Measurements from ENCODE around the gene SPN.
"Not testable (repeated sequence)": the region's sequence is repeated elsewhere in the genome, so short reads cannot be mapped to it uniquely, and the experiment has no call there.

Gene SPN, protein sequence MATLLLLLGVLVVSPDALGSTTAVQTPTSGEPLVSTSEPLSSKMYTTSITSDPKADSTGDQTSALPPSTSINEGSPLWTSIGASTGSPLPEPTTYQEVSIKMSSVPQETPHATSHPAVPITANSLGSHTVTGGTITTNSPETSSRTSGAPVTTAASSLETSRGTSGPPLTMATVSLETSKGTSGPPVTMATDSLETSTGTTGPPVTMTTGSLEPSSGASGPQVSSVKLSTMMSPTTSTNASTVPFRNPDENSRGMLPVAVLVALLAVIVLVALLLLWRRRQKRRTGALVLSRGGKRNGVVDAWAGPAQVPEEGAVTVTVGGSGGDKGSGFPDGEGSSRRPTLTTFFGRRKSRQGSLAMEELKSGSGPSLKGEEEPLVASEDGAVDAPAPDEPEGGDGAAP

DNA sequence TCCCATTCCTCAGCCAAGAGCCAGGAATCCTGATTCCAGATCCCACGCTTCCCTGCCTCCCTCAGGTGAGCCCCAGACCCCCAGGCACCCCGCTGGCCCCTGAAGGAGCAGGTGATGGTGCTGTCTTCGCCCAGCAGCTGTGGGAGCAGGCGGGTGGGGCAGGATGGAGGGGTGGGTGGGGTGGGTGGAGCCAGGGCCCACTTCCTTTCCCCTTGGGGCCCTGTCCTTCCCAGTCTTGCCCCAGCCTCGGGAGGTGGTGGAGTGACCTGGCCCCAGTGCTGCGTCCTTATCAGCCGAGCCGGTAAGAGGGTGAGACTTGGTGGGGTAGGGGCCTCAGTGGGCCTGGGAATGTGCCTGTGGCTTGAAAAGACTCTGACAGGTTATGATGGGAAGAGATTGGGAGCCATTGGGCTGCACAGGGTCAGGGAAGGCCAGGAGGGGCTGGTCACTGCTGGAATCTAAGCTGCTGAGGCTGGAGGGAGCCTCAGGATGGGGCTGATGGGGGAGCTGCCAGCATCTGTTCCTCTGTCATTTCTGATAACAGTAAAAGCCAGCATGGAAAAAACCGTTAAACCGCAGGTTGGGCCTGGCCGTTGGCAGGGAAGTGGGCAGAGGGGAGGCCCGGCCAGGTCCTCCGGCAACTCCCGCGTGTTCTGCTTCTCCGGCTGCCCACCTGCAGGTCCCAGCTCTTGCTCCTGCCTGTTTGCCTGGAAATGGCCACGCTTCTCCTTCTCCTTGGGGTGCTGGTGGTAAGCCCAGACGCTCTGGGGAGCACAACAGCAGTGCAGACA lies at the start of gene SPN:
SPN (plus strand) TSS at position 232 of the 791 bp plus-strand sequence; CDS start at position 714, 482 bp downstream.
- peak; percentile 39 for DNase-seq

GRCh38 chr16:29613307-29614057 lies 49.6 kb upstream of the SPN start:
- DNase-seq = peak; percentile 91

DNA sequence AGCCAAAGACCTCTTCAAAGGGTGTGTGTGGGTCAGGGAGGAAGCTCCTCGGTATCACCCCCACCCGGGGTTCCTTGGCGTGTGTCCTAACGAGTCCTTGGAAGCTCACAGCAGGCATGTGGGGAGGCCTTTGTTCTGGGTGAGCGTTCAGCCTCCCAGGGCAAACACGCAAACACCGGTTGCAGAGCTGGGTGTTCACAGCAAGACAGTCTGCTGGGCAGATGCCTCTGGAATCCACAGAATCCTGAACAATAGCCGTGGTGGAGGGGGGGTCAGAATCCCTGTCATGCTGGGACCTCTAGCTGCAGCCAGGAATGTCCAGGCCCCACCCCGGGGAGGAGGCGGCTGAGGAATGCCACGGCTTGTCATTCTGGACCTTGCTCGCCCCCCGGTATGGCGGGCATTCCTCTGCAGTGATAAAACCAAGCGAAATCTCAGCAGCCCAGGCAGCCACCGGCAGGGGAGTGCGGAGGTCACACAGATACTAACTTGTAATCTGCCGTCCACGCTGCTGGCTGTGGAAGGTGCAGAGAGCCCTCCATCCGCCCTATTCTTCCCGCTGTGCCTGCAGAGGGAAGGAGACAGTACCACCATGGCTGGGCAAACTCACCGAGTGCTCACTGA lies 48.2 kb upstream of the SPN start:
- DNase-seq = not testable (repeated sequence)

DNA sequence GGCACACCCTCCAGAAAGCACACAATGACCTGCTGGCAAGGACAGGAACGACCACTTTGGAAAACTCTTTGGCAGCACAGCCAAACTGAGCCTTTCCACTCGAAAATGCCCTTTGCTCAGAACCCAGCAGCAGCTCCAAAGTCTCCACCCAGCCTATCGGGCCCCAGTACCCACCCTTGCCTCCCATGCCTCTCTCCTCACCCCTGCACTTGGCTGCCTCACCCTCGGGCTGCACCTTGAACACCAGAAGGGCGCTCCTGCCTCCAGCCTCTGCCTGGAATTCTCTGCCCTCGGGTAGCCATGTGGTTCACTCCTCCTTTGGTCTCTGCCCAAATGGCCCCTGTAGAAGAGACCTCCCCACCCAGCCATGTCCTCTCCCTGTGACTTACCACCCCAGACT lies 46.9 kb upstream of the SPN start:
- not testable (repeated sequence) for DNase-seq

- not testable (repeated sequence) for DNase-seq
These were observed 42.5 kb upstream of the SPN start for GRCh38 chr16:29620591-29620990.

DNA sequence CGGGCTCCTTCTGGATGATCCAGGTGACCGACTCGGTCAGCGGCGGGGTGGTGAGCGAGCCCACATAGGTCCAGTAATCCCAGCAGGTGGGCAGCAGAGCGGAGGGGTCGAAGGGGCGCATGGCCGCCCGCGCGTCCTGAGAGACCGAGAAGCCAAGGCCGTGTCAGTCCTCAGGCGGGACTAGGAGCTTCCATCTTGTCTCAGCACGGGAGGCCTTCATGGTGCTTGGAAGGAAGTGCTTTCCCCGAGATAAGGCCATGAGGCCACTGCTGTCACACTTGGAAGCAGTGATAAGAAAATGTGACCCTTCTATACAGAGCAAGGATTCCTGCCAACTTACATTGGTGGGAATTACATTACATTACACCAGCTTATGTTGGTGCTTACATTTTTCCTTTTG lies 40.3 kb upstream of the SPN start:
- not testable (repeated sequence) for DNase-seq

- DNase-seq = not testable (repeated sequence)
These were observed 39.8 kb upstream of the SPN start for GRCh38 chr16:29623253-29623652.

DNA sequence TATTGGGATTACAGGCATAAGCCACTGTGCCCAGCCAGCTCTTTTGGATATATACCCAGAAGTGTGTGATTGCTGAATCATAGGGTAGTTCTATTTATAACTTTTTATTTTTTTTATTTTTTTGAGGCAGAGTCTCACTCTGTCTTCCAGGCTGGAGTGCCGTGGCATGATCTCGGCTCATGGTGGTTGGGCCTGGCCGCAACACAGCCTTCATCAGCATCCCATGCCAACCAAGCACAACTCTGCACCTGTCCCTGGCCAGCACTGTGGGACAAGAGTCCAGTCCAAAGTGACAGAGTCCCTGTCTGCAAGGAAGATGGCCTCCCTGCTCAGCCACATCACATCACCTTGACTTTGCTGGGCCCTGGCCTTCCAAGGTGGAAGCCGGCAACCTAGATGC lies 37.9 kb upstream of the SPN start:
- DNase-seq = not testable (repeated sequence)

DNA sequence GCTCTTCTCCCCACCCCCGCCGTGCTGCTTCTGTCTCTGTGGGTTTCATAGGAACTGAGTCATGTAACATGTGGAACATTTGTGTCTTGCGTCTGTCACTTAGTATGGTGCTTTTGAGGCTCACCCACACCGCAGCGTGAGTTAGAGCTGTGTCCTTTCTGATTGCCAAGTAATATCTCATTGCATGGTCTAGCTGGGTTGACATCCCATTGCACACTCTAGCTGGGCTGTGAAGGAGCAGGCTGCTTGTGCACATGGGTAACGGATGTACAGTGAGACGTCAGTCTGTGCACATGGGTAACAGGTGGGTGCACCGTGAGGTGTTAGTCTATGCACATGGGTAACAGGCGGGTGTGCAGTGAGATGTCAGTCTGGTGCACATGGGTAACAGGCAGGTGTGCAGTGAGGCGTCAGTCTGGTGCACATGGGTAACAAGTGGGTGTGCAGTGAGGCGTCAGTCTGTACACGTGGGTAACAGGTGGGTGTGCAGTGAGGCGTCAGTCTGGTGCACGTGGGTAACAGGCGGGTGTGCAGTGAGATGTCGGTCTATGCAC lies 36.2 kb upstream of the SPN start:
- not testable (repeated sequence) for DNase-seq

DNA sequence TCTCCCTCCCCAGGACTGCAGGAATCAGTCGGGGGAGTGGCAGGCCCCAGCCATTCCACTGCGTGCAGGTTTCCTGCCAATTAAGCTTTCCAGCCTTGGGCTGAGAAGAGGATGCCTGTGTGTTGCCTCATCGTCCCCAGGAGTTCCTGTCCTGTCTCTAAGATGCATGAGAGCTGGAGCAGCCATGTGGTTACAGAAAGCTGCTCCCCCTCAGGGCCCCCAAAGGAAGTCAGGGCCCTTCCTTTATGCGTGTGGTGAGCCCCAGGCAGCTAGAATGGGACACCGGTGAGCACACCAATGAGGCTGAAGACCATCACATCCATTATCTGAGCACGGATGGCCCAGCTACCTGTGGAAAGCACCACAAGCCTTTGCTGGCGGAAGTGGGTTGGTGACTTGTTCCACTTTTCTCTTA lies 35.4 kb upstream of the SPN start:
- DNase-seq = not testable (repeated sequence)

DNA sequence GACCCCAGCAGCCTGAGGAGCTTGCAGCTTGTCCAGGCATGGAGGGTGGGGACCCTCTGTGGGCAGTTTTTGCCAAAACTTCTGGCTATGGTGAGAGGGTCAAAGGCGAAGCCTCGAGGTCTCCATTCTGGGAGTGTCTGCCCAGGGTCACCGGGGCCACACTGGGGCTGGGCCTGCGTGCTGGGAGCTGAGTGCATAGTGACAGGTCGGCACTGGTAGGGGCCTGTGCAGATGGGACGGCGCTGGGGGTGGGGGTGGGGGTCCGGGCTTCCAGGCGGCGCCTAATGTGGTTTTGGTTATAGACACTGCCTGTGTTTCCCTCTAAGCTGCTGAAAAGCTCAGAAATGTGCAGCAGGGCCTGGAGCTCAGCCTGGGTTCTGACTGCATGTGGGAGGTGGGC lies 34.3 kb upstream of the SPN start:
- not testable (repeated sequence) for DNase-seq

DNA sequence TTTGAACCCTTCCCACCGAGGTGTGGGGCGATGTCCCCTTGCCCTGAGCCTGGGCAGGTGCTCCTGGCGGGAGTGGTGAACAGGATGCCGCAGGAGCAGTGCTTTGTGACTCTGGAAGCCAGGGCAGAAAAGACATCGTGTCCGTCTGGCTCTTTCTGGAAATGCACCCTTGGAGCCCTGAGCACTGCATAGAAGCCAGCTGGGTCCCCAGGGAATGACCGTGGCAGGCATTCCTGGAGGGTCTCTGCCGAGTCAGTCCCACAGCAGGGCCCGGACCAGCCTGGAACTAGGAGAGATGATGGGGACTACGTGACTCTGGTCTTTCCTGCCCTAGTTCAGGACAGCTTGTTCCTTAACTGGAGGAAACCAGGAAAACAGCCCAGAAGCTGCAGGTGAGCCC lies 33.7 kb upstream of the SPN start:
- not testable (repeated sequence) for DNase-seq

- not testable (repeated sequence) for DNase-seq
These were observed 31.4 kb upstream of the SPN start for GRCh38 chr16:29631658-29632057.

DNA sequence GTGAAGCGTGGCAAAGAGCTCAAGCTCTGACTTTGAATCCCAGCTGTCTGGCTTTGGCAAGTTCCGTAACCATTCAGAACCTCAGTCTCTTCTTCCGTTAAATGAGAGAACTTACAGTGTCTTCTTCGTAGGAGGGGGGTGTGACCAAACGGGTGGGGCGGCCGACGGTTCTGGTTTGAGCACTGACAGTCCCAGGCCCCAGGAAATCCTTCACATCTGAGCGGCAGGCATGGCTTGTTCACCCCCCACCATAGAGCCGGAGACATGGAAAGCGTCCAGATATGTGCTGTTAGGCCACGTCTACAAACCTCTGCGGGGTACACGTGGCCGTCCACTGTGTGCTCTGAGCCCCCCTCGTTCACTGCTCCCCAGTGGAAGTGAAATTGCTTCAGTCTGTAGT lies 27.1 kb upstream of the SPN start:
- DNase-seq = not testable (repeated sequence)

GRCh38 chr16:29636368-29636767 lies 26.7 kb upstream of the SPN start:
- DNase-seq = not testable (repeated sequence)

DNA sequence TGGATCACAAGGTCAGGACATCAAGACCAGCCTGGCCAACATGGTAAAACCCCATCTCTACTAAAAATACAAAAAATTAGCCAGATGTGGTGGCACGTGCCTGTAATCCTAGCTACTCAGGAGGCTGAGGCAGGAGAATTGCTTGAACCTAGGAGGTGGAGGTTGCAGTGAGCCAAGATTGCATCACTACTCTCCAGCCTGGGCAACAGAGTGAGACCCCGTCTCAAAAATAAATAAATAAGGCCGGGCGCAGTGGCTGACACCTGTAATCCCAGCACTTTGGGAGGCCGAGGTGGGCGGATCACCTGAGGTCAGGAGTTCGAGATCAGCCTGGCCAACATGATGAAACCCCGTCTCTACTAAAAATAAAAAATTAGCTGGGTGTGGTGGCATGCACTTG lies 24.3 kb upstream of the SPN start:
- DNase-seq = not testable (repeated sequence)

DNA sequence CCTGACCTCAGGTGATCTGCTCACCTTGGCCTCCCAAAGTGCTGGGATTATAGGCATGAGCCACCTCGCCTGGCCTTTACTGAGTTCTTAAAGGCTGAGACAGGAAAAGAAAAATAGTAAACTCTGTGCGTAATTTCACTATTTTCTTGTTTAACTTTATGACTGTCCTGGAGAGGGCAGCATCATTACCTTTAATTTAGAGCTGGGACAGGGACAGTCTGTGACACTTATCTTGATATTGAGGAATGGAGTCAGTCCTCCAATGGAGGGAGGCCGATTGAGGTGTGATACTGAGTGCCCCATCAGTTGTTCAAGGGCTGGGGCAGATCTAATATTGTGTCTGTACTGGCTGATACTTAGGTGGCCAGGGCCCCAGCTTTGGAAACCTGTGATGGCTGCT lies 21.5 kb upstream of the SPN start:
- no peak for DNase-seq

- DNase-seq = no peak
These were observed 19.5 kb upstream of the SPN start for GRCh38 chr16:29643596-29643995.

DNA sequence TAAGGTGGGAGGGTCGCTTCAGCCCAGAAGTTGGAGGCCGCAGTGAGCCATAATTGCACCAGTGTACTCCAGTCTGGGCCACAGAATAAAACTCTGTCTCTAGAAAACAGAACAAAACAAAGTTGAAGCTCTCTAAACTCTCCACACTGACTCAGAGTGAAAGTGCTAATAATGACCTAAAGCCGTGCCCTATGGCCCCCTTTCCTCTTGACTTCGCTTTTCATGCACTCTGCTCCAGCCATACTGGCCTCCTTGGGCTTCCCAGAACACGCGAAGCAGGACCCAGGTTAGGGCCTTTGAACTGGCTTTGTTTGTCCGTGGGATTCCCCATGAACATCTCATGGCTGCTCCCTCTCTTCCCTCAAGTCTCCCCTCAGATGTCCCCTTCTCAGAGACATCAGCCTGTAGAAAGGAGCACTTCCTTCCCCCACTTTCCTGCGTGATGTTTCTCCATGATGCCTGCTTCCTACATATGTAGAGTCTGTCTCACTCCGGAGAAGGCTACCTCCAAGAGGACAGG lies 18.6 kb upstream of the SPN start:
- no peak for DNase-seq

DNA sequence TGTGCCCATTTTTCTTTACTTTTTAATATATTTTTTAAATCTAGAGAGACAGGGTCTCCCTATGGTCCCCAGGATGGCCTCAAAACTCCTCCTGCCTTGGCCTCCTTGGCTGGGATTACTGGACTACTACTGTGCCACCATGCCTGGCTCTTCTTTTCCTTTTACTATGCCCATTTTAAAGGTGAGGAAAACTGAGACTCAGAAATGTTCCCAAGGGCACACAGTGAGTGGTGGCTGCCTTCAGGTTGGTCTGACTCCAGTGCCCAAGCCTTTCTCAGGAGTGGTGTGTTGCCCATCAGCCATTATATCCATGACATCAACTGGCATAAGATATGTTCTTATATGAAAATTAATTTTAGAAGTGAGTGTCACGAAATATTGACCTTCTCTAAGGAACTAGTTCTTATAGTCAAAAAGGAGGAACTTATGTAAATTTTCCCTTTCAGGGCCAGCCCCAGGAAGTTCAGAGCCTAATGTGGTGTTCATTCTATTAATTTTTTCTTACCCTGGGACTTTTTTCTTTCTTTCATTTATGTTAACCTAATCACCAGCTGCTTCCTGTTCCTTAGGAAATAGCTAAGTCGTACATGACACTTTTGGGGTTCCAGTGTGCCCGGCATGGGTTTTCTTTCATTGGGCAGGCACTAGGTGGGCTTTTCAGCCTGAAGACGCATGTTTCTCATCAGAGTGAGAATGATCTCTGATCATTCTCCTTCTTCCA lies 17.9 kb upstream of the SPN start:
- DNase-seq = no peak

- no peak for DNase-seq
These were observed 17.3 kb upstream of the SPN start for GRCh38 chr16:29645694-29646187.
